ENCODE data around the gene ARHGEF40. TPM values are rescaled to one million over a fixed set of nuclear protein-coding genes. Genes with fewer than 3 reads are reported as not detected.
A peak's percentile ranks its signal among the peaks of the same experiment; 100 is the strongest.

The ARHGEF40 gene
- total RNA-seq, 1 donor from 2014 or later: 26.3 TPM

GRCh38 chr14:21103710-21104447 lies 33.8 kb downstream of the ARHGEF40 start:
- intact Hi-C loops (cut with DNase I): loop anchor here (1.0 to 5.0 kb wide), 2 partner anchors 35 to 422 kb away; partner anchors contain the start of gene RNASE4
- peak; percentile 97 for DNase-seq (ENCODE audit: low spot score)

GRCh38 chr14:21104448-21105060 lies 34.5 kb downstream of the ARHGEF40 start:
- DNase-seq (ENCODE audit: low spot score): peak; percentile 87
- intact Hi-C loops (cut with DNase I): loop anchor here (1.0 to 5.0 kb wide), 3 partner anchors 35 to 422 kb away; partner anchors contain the start of gene RNASE4

GRCh38 chr14:21105095-21105494 lies 35.0 kb downstream of the ARHGEF40 start:
- intact Hi-C loops (cut with DNase I): loop anchor here (5.0 kb wide), 1 partner anchor 248 kb away; no protein-coding TSS in a partner anchor
- no peak for DNase-seq (ENCODE audit: low spot score)

GRCh38 chr14:21106176-21106497 lies 36.0 kb downstream of the ARHGEF40 start:
- no peak for DNase-seq (ENCODE audit: low spot score)
- intact Hi-C loops (cut with DNase I): loop anchor here (2.0 to 5.0 kb wide), 2 partner anchors 13 to 249 kb away; no protein-coding TSS in a partner anchor

GRCh38 chr14:21106498-21107282 lies 36.6 kb downstream of the ARHGEF40 start:
- intact Hi-C loops (cut with DNase I): loop anchor here (2.0 to 5.0 kb wide), 2 partner anchors 14 to 249 kb away; no protein-coding TSS in a partner anchor
- DNase-seq (ENCODE audit: low spot score): peak; percentile 85

DNA sequence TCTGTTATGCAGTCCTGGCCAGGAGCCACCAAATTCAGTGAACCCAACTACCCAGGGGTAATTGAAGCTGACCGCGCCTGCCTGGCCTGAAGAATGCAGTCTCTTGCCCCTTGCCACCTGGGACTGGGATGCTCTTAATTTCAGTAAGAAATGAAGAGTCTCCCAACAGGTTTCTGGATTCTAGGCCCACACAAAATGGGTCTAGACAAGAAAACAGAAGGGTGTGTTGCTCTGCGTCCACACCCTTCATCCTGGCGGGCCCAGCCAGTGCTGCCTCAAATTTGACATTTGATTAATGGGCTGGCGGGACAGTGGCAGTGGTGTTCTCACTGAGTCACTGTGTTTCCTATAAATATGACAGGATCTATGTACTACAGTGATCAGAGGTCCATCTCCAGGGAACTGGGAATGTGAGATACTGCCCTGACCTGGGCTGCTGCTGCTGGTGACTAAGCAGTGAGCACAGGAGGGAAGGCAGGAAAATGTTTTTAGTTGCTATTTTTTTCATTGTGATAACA lies 37.2 kb downstream of the ARHGEF40 start:
- intact Hi-C loops (cut with DNase I): loop anchor here (2.0 to 5.0 kb wide), 2 partner anchors 15 to 250 kb away; no protein-coding TSS in a partner anchor

GRCh38 chr14:21108791-21109190 lies 38.7 kb downstream of the ARHGEF40 start:
- intact Hi-C loops (cut with DNase I): loop anchor here (5.0 kb wide), 1 partner anchor 251 kb away; no protein-coding TSS in a partner anchor
- DNase-seq (ENCODE audit: low spot score): no peak

More for the DNA sequence above, 37.2 kb downstream of the ARHGEF40 start:
- DNase-seq (ENCODE audit: low spot score): no peak

DNA sequence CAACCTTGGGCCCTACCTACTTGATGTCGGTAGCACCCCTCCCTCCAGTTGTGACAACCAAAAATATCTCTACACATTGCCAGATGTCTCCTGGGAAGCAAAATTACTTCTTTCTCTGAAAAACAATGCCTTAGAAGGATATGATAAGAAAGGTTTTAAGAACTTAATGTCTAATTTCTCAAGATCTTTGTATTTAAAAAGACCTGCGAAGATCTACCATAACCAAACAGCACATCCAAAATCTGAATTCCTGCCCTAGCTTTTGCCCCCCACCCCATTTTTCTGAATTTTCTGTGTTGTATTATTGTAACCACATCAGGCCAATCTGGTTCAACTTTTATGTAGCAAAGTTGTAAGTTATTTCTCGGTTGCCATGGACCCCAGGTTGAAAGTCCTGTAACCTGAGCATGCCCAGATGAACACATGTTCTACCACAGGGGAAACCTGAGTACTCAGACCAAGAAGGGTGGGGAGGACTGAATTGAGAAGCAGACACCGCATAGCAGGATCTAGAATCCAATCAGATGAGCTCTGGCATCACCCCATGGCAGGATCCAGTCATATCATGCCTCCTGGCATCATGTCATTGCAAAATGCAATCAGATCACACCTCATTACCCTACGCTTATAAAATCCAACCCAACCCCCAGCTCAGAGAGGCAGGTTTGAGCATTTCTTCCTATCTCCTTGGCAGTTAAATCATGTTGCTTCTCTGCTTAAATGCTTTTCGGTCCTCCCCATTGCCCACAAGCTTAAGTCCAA lies 39.5 kb downstream of the ARHGEF40 start:
- intact Hi-C loops (cut with DNase I): loop anchor here (5.0 kb wide), 1 partner anchor 252 kb away; no protein-coding TSS in a partner anchor
- no peak for DNase-seq (ENCODE audit: low spot score)

DNA sequence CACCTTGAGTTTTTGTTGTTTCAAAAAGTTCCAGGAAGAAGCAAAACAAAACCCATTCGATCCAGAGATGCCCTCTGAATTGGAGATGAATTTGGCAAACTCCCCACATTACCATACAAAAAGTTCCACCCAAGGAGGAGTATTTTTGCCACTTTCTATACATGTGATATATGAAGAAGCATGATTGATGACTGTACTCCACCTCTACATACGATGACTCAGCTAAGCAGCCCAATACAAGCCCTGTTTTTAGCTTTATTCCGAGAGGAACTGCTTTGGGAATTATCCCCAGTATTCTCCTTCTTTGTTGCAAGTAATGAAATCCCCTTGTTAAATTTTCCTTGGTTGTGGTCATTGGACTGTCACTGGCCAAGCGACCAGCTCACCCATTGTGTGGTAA lies 42.2 kb downstream of the ARHGEF40 start:
- DNase-seq (ENCODE audit: low spot score): no peak
- intact Hi-C loops (cut with DNase I): no loop called here

DNA sequence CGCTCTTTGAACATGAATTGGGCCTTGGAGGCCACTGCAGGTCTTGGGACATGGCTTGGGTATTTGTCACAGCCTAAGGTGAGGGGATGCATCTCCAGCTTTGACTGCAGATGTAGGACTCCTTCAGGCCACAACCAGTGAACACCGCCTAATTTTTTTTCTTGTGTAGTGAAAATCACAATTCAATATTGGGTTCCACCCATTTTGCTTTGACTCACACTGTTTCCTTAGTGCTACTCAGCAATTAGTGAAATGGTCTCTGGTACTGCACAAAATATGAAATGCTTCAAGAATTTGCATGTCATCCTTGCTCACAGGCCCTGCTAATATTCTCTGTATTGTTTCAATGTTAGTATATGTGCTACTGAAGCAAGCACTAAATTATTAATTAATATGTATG lies 43.3 kb downstream of the ARHGEF40 start:
- DNase-seq (ENCODE audit: low spot score): no peak
- intact Hi-C loops (cut with DNase I): no loop called here

GRCh38 chr14:21118933-21119332 lies 48.8 kb downstream of the ARHGEF40 start:
- intact Hi-C loops (cut with DNase I): no loop called here
- DNase-seq (ENCODE audit: low spot score): no peak

GRCh38 chr14:21120686-21121085 lies 50.6 kb downstream of the ARHGEF40 start:
- intact Hi-C loops (cut with DNase I): no loop called here

GRCh38 chr14:21121122-21121521 lies 51.0 kb downstream of the ARHGEF40 start:
- intact Hi-C loops (cut with DNase I): no loop called here
- no peak for DNase-seq (ENCODE audit: low spot score)

More at GRCh38 chr14:21120686-21121085, 50.6 kb downstream of the ARHGEF40 start:
- no peak for DNase-seq (ENCODE audit: low spot score)

GRCh38 chr14:21123429-21123828 lies 53.3 kb downstream of the ARHGEF40 start:
- intact Hi-C loops (cut with DNase I): no loop called here
- no peak for DNase-seq (ENCODE audit: low spot score)

DNA sequence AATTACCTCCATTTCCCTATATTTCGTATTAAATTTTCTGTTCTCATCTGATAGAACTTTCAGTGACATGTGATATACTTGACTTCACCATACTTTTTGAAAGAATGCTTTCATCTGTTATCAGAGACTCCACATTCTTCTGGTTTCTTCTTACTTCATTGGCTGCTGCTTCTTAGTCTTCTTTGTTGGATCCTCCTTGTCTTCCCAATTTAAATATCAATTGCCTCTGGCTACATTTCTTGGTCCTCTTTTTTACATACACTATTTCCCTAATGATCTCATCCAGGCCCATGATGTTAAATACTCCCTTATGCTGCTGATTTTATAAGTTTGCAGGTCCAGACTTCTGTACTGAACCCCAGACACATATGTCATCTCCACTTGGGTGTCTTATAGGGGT lies 63.8 kb downstream of the ARHGEF40 start:
- intact Hi-C loops (cut with DNase I): no loop called here
- DNase-seq (ENCODE audit: low spot score): no peak

DNA sequence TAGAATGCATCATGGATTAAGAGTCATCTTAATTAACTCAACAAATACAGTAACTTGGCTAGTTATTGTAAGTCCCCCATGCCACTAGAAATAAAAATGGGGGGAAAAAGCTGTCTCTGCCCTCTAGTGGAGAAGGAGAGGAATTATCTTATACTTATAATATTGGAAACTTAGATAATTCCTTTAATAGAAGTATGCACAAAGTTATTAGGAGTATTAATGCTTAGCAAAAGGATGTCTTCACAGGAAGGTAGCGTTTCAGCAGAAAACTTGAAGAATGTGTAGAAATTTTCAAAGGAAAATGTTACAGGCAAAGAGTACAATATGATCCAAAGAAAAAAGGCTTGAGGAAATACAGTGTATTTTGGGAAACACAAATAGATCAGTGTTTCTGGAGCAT lies 65.9 kb downstream of the ARHGEF40 start:
- DNase-seq (ENCODE audit: low spot score): no peak
- intact Hi-C loops (cut with DNase I): no loop called here

Measured in cardiac septum (tissue), 1 donor.